ENCODE data around the gene KIF11. TPM values are rescaled to one million over a fixed set of nuclear protein-coding genes. Genes with fewer than 3 reads are reported as not detected.

KIF11 gene
- total and polyA plus RNA-seq, 2 of the 13 experiments (the other 11 are each of a cell fraction or from before 2014, with no cell fraction given) = 8.7 to 38.4 TPM

DNA sequence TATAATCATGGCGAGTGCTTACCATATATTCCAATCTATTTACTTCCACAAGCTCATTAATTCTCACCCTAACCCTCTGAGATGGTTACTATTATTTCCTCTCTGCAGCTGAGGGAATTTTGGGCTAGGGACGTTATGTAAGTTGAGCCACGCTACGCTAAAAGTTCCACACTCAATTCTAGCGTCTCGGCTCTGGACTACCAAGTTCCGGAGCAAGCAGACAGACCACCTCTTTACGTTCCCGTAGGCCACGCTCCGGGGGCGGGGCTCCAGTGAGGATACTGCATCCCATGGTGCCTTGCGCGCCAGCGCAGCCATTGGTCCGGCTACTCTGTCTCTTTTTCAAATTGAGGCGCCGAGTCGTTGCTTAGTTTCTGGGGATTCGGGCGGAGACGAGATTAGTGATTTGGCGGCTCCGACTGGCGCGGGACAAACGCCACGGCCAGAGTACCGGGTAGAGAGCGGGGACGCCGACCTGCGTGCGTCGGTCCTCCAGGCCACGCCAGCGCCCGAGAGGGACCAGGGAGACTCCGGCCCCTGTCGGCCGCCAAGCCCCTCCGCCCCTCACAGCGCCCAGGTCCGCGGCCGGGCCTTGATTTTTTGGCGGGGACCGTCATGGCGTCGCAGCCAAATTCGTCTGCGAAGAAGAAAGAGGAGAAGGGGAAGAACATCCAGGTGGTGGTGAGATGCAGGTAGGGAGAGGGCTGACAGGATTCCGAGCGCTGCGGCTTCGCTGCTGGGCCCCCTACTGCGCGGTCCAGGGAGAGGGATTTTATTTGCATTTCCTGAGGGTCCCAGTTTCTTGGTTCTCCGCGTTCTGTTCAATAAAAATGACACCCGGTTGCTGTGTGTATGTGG, at the start of gene KIF11 (continued):
- TF ChIP-seq RXRB (CRISPR knock-in tag; IDR thresholded peaks at IDR 0.05; ENCODE audit: borderline replicate concordance) = peak; percentile 64
- TF ChIP-seq EHMT2 (IDR thresholded peaks at IDR 0.05; ENCODE audit: borderline replicate concordance, low read depth, low read length) = no peak
- TF ChIP-seq, protein P1, sequence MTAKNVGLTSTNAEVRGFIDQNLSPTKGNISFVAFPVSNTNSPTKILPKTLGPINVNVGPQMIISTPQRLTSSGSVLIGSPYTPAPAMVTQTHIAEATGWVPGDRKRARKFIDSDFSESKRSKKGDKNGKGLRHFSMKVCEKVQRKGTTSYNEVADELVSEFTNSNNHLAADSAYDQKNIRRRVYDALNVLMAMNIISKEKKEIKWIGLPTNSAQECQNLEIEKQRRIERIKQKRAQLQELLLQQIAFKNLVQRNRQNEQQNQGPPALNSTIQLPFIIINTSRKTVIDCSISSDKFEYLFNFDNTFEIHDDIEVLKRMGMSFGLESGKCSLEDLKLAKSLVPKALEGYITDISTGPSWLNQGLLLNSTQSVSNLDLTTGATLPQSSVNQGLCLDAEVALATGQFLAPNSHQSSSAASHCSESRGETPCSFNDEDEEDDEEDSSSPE (CRISPR knock-in tag; IDR thresholded peaks at IDR 0.05) = peak; percentile 98
- no peak for TF ChIP-seq DPF2 (CRISPR knock-in tag; IDR thresholded peaks at IDR 0.05; ENCODE audit: borderline replicate concordance, low read depth)
- no peak; the same call in 1 of the 2 replicates for TF ChIP-seq ZNF430 (CRISPR knock-in tag; IDR thresholded peaks at IDR 0.05)
- no peak for TF ChIP-seq SMAD1 (CRISPR knock-in tag; IDR thresholded peaks at IDR 0.05; ENCODE audit: borderline replicate concordance, low read depth)
- no peak for TF ChIP-seq ZFP62 (CRISPR knock-in tag; IDR thresholded peaks at IDR 0.05)
- no peak; the same call in 1 of the 2 replicates for TF ChIP-seq ZNF441 (CRISPR knock-in tag; IDR thresholded peaks at IDR 0.05; ENCODE audit: borderline replicate concordance)
- peak; percentile 30; the same call in 1 of the 2 replicates for TF ChIP-seq NCOA2 (CRISPR knock-in tag; IDR thresholded peaks at IDR 0.05)
- TF ChIP-seq, protein P2, sequence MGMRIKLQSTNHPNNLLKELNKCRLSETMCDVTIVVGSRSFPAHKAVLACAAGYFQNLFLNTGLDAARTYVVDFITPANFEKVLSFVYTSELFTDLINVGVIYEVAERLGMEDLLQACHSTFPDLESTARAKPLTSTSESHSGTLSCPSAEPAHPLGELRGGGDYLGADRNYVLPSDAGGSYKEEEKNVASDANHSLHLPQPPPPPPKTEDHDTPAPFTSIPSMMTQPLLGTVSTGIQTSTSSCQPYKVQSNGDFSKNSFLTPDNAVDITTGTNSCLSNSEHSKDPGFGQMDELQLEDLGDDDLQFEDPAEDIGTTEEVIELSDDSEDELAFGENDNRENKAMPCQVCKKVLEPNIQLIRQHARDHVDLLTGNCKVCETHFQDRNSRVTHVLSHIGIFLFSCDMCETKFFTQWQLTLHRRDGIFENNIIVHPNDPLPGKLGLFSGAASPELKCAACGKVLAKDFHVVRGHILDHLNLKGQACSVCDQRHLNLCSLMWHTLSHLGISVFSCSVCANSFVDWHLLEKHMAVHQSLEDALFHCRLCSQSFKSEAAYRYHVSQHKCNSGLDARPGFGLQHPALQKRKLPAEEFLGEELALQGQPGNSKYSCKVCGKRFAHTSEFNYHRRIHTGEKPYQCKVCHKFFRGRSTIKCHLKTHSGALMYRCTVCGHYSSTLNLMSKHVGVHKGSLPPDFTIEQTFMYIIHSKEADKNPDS (CRISPR knock-in tag; IDR thresholded peaks at IDR 0.05) = no peak
- no peak for TF ChIP-seq MEIS2 (CRISPR knock-in tag; IDR thresholded peaks at IDR 0.05)
- TF ChIP-seq RBFOX2 (IDR thresholded peaks at IDR 0.05; ENCODE audit: low read depth, low read length) = peak; percentile 76
- TF ChIP-seq ZBTB1 (CRISPR knock-in tag; IDR thresholded peaks at IDR 0.05; ENCODE audit: borderline replicate concordance) = no peak
- no peak for TF ChIP-seq PHB2 (IDR thresholded peaks at IDR 0.05; ENCODE audit: partially characterized antibody)
- no peak for TF ChIP-seq ZNF777 (CRISPR knock-in tag; IDR thresholded peaks at IDR 0.05)
- TF ChIP-seq ZNF782 (CRISPR knock-in tag; IDR thresholded peaks at IDR 0.05; ENCODE audit: borderline replicate concordance) = no peak
- TF ChIP-seq, protein P3, sequence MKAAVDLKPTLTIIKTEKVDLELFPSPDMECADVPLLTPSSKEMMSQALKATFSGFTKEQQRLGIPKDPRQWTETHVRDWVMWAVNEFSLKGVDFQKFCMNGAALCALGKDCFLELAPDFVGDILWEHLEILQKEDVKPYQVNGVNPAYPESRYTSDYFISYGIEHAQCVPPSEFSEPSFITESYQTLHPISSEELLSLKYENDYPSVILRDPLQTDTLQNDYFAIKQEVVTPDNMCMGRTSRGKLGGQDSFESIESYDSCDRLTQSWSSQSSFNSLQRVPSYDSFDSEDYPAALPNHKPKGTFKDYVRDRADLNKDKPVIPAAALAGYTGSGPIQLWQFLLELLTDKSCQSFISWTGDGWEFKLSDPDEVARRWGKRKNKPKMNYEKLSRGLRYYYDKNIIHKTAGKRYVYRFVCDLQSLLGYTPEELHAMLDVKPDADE (CRISPR knock-in tag; IDR thresholded peaks at IDR 0.05) = no peak
- TF ChIP-seq, protein P4, sequence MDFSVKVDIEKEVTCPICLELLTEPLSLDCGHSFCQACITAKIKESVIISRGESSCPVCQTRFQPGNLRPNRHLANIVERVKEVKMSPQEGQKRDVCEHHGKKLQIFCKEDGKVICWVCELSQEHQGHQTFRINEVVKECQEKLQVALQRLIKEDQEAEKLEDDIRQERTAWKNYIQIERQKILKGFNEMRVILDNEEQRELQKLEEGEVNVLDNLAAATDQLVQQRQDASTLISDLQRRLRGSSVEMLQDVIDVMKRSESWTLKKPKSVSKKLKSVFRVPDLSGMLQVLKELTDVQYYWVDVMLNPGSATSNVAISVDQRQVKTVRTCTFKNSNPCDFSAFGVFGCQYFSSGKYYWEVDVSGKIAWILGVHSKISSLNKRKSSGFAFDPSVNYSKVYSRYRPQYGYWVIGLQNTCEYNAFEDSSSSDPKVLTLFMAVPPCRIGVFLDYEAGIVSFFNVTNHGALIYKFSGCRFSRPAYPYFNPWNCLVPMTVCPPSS (IDR thresholded peaks at IDR 0.05) = no peak
- TF ChIP-seq U2AF2 (IDR thresholded peaks at IDR 0.05; ENCODE audit: low read depth, low read length) = no peak
- TF ChIP-seq ARNTL (CRISPR knock-in tag; IDR thresholded peaks at IDR 0.05) = peak; percentile 67
- TF ChIP-seq MIER2 (CRISPR knock-in tag; IDR thresholded peaks at IDR 0.05) = no peak
- peak; percentile 77 for TF ChIP-seq ELF3 (CRISPR knock-in tag; IDR thresholded peaks at IDR 0.05)
- TF ChIP-seq GATAD2A (CRISPR knock-in tag; IDR thresholded peaks at IDR 0.05) = no peak
- TF ChIP-seq, protein P5, sequence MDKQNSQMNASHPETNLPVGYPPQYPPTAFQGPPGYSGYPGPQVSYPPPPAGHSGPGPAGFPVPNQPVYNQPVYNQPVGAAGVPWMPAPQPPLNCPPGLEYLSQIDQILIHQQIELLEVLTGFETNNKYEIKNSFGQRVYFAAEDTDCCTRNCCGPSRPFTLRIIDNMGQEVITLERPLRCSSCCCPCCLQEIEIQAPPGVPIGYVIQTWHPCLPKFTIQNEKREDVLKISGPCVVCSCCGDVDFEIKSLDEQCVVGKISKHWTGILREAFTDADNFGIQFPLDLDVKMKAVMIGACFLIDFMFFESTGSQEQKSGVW (CRISPR knock-in tag; IDR thresholded peaks at IDR 0.05; ENCODE audit: borderline replicate concordance) = no peak

Measured in HepG2 (cell line).